WTC11 (cell line): ENCODE results near the gene CEP63. TPM values are rescaled to one million over a fixed set of nuclear protein-coding genes. Genes with fewer than 3 reads are reported as not detected.

ENCODE experiments used
- ATAC-seq: fragments of 200-7000 bp; cut with Tn5 transposase; 2 replicates; pipeline ENCODE4 v1.10.0; 2021; ENCODE audit warnings: mild to moderate bottlenecking, moderate library complexity
- CTCF ChIA-PET: fragments of 300-600 bp; sonication (Branson Sonifier 250); formaldehyde crosslinking; loops from one replicate; lab custom pipeline; 2021; ENCODE audit warnings: antibody characterized with exemption; lab: Charles Lee
- POLR2A ChIA-PET: fragments of 350-600 bp; sonication (Branson Sonifier 250); formaldehyde crosslinking; loops from one replicate; lab custom pipeline; 2021; ENCODE audit warnings: antibody characterized with exemption; lab: Charles Lee
- DNase-seq: peaks from one replicate; pipeline ENCODE4 v3.0.0; 2021; ENCODE audit warnings: low spot score
- H3K27ac Mint-ChIP-seq: 2 replicates; pipeline ENCODE4 v1.8.0; 2021; ENCODE audit warnings: mixed read lengths
- H3K27me3 Mint-ChIP-seq: 2 replicates; pipeline ENCODE4 v1.8.0; 2021; ENCODE audit warnings: low read depth, mild to moderate bottlenecking, moderate library complexity, mixed read lengths
- H3K36me3 Mint-ChIP-seq: 2 replicates; pipeline ENCODE4 v1.8.0; 2021; ENCODE audit warnings: mixed read lengths
- H3K4me1 Mint-ChIP-seq: 2 replicates; pipeline ENCODE4 v1.8.0; 2022; ENCODE audit warnings: mixed read lengths
- H3K4me3 Mint-ChIP-seq: 2 replicates; pipeline ENCODE4 v1.8.0; 2021; ENCODE audit warnings: mild to moderate bottlenecking, moderate library complexity, mixed read lengths
- H3K9me3 Mint-ChIP-seq: 2 replicates; pipeline ENCODE4 v1.8.0; 2021; ENCODE audit warnings: mixed read lengths
- ATF6 ChIP-seq: sonication (generic); formaldehyde crosslinking; IDR thresholded peaks from 2 replicates; pipeline ENCODE4 v1.8.1; 2023; ENCODE audit warnings: mild to moderate bottlenecking, missing genetic modification reagents
- E2F4 ChIP-seq: sonication (generic); formaldehyde crosslinking; IDR thresholded peaks from 2 replicates; pipeline ENCODE4 v1.8.1; 2022; ENCODE audit warnings: low read depth, mild to moderate bottlenecking, moderate library complexity, missing genetic modification reagents, borderline replicate concordance
- ERG ChIP-seq: fragments of 250-450 bp; sonication (Bioruptor Pico); IDR thresholded peaks from 2 replicates; pipeline ENCODE4 v1.8.0; 2021; ENCODE audit warnings: mild to moderate bottlenecking
- MXD4 ChIP-seq: fragments of 250-450 bp; sonication (Bioruptor Pico); IDR thresholded peaks from 2 replicates; pipeline ENCODE4 v1.8.0; 2021; ENCODE audit warnings: mild to moderate bottlenecking, moderate library complexity, borderline replicate concordance
- PREB ChIP-seq: sonication (generic); formaldehyde crosslinking; IDR thresholded peaks from 2 replicates; pipeline ENCODE4 v1.8.1; 2022; ENCODE audit warnings: mild to moderate bottlenecking, missing genetic modification reagents, moderate library complexity, borderline replicate concordance
- RELA ChIP-seq: sonication (generic); formaldehyde crosslinking; IDR thresholded peaks from 2 replicates; pipeline ENCODE4 v1.8.1; 2022; ENCODE audit warnings: missing genetic modification reagents, mild to moderate bottlenecking, borderline replicate concordance
- SMAD4 ChIP-seq: sonication (generic); formaldehyde crosslinking; IDR thresholded peaks from 2 replicates; pipeline ENCODE4 v1.8.0; 2022; ENCODE audit warnings: mild to moderate bottlenecking, missing genetic modification reagents
- STAT6 ChIP-seq: sonication (generic); formaldehyde crosslinking; conservative IDR thresholded peaks from 2 replicates; pipeline ENCODE4 v1.8.1; 2023; ENCODE audit warnings: mild to moderate bottlenecking, low read depth, missing genetic modification reagents, moderate library complexity
- TCF7 ChIP-seq: sonication (generic); formaldehyde crosslinking; IDR thresholded peaks from 2 replicates; pipeline ENCODE4 v1.8.0; 2022; ENCODE audit warnings: mild to moderate bottlenecking, low read depth, missing genetic modification reagents, moderate library complexity
- ZNF317 ChIP-seq: sonication (generic); formaldehyde crosslinking; IDR thresholded peaks from 2 replicates; pipeline ENCODE4 v1.8.1; 2023; ENCODE audit warnings: low read depth, mild to moderate bottlenecking, moderate library complexity, missing genetic modification reagents, borderline replicate concordance
- ZNF416 ChIP-seq: fragments of 250-450 bp; sonication (Bioruptor Pico); IDR thresholded peaks from 2 replicates; pipeline ENCODE4 v1.9.0; 2021; ENCODE audit warnings: mild to moderate bottlenecking, inconsistent platforms
- total RNA-seq: library from RNA; stranded (reverse); gene quantifications from 3 replicates; pipeline ENCODE4 v1.2.3, GENCODE V29; 2021
- TF ChIP-seq, protein P1 (sequence below): sonication (generic); formaldehyde crosslinking; IDR thresholded peaks from 2 replicates; pipeline ENCODE4 v1.8.1; 2022; ENCODE audit warnings: low read depth, missing genetic modification reagents, borderline replicate concordance
- TF ChIP-seq, protein P2 (sequence below): sonication (generic); formaldehyde crosslinking; IDR thresholded peaks from 2 replicates; pipeline ENCODE4 v1.8.1; 2022; ENCODE audit warnings: missing genetic modification reagents, borderline replicate concordance
- TF ChIP-seq, protein P3 (sequence below): sonication (generic); formaldehyde crosslinking; IDR thresholded peaks from 2 replicates; pipeline ENCODE4 v1.8.0; 2022; ENCODE audit warnings: mild to moderate bottlenecking, missing genetic modification reagents
- TF ChIP-seq, protein P4 (sequence below): sonication (generic); formaldehyde crosslinking; IDR thresholded peaks from 2 replicates; pipeline ENCODE4 v1.8.0; 2022; ENCODE audit warnings: mild to moderate bottlenecking, missing genetic modification reagents
- TF ChIP-seq, protein P5 (sequence below): sonication (generic); formaldehyde crosslinking; IDR thresholded peaks from 2 replicates; pipeline ENCODE4 v1.8.0; 2022; ENCODE audit warnings: missing genetic modification reagents

The CEP63 gene
- total RNA-seq, 1 experiment from 2014 or later: 28.0 TPM

DNA sequence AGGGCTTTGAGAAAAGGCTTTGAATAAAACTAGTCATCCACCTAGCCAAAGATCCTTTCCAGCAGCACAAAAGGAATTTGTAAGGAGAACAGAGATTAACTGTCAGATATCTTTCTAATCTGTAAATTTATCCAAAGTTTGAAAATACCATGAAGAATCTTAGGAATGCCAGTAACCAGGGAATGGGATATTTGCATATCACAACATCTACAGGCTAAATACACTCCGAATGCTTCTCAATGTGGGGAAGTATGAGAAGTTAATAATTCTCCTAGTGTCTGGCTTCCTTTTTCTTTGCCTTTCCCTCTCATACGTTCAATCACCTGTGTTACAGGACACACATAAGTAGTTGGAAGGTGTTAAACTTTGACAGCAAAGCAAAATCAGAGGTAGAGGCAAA is 7.9 kb upstream of the CEP63 start:
- ChIA-PET POLR2A (no interaction called here), CTCF (interaction anchor here (1.2 to 3.0 kb wide), 3 partner anchors 164 to 169 kb away, joined by 3 to 12 read pairs (median 5); no protein-coding TSS in a partner anchor)
- no peak overlapping the region for H3K27ac Mint-ChIP-seq
- H3K27me3 Mint-ChIP-seq: no peaks in the 10 kb centered on the region
- ATAC-seq: no peak
- TF ChIP-seq, protein P1, sequence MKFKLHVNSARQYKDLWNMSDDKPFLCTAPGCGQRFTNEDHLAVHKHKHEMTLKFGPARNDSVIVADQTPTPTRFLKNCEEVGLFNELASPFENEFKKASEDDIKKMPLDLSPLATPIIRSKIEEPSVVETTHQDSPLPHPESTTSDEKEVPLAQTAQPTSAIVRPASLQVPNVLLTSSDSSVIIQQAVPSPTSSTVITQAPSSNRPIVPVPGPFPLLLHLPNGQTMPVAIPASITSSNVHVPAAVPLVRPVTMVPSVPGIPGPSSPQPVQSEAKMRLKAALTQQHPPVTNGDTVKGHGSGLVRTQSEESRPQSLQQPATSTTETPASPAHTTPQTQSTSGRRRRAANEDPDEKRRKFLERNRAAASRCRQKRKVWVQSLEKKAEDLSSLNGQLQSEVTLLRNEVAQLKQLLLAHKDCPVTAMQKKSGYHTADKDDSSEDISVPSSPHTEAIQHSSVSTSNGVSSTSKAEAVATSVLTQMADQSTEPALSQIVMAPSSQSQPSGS (CRISPR knock-in tag): no peak
- no peak for TF ChIP-seq ZNF416 (CRISPR knock-in tag)
- TF ChIP-seq ZNF317 (CRISPR knock-in tag): no peak
- TF ChIP-seq SMAD4 (CRISPR knock-in tag): no peak
- TF ChIP-seq, protein P2, sequence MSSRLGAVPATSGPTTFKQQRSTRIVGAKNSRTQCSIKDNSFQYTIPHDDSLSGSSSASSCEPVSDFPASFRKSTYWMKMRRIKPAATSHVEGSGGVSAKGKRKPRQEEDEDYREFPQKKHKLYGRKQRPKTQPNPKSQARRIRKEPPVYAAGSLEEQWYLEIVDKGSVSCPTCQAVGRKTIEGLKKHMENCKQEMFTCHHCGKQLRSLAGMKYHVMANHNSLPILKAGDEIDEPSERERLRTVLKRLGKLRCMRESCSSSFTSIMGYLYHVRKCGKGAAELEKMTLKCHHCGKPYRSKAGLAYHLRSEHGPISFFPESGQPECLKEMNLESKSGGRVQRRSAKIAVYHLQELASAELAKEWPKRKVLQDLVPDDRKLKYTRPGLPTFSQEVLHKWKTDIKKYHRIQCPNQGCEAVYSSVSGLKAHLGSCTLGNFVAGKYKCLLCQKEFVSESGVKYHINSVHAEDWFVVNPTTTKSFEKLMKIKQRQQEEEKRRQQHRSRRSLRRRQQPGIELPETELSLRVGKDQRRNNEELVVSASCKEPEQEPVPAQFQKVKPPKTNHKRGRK (CRISPR knock-in tag): no peak
- no peak for TF ChIP-seq E2F4 (CRISPR knock-in tag)
- TF ChIP-seq ATF6 (CRISPR knock-in tag): no peak
- TF ChIP-seq ERG (CRISPR knock-in tag): no peak
- no peak for TF ChIP-seq RELA (CRISPR knock-in tag)
- no peak for TF ChIP-seq PREB (CRISPR knock-in tag)
- TF ChIP-seq MXD4 (CRISPR knock-in tag): no peak
- TF ChIP-seq TCF7 (CRISPR knock-in tag): no peak
- TF ChIP-seq, protein P3, sequence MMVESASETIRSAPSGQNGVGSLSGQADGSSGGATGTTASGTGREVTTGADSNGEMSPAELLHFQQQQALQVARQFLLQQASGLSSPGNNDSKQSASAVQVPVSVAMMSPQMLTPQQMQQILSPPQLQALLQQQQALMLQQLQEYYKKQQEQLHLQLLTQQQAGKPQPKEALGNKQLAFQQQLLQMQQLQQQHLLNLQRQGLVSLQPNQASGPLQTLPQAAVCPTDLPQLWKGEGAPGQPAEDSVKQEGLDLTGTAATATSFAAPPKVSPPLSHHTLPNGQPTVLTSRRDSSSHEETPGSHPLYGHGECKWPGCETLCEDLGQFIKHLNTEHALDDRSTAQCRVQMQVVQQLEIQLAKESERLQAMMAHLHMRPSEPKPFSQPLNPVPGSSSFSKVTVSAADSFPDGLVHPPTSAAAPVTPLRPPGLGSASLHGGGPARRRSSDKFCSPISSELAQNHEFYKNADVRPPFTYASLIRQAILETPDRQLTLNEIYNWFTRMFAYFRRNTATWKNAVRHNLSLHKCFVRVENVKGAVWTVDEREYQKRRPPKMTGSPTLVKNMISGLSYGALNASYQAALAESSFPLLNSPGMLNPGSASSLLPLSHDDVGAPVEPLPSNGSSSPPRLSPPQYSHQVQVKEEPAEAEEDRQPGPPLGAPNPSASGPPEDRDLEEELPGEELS (CRISPR knock-in tag): no peak
- TF ChIP-seq, protein P4, sequence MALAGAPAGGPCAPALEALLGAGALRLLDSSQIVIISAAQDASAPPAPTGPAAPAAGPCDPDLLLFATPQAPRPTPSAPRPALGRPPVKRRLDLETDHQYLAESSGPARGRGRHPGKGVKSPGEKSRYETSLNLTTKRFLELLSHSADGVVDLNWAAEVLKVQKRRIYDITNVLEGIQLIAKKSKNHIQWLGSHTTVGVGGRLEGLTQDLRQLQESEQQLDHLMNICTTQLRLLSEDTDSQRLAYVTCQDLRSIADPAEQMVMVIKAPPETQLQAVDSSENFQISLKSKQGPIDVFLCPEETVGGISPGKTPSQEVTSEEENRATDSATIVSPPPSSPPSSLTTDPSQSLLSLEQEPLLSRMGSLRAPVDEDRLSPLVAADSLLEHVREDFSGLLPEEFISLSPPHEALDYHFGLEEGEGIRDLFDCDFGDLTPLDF: no peak
- TF ChIP-seq STAT6: no peak
- TF ChIP-seq, protein P5, sequence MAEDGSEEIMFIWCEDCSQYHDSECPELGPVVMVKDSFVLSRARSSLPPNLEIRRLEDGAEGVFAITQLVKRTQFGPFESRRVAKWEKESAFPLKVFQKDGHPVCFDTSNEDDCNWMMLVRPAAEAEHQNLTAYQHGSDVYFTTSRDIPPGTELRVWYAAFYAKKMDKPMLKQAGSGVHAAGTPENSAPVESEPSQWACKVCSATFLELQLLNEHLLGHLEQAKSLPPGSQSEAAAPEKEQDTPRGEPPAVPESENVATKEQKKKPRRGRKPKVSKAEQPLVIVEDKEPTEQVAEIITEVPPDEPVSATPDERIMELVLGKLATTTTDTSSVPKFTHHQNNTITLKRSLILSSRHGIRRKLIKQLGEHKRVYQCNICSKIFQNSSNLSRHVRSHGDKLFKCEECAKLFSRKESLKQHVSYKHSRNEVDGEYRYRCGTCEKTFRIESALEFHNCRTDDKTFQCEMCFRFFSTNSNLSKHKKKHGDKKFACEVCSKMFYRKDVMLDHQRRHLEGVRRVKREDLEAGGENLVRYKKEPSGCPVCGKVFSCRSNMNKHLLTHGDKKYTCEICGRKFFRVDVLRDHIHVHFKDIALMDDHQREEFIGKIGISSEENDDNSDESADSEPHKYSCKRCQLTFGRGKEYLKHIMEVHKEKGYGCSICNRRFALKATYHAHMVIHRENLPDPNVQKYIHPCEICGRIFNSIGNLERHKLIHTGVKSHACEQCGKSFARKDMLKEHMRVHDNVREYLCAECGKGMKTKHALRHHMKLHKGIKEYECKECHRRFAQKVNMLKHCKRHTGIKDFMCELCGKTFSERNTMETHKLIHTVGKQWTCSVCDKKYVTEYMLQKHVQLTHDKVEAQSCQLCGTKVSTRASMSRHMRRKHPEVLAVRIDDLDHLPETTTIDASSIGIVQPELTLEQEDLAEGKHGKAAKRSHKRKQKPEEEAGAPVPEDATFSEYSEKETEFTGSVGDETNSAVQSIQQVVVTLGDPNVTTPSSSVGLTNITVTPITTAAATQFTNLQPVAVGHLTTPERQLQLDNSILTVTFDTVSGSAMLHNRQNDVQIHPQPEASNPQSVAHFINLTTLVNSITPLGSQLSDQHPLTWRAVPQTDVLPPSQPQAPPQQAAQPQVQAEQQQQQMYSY (CRISPR knock-in tag): no peak
- H3K4me3 Mint-ChIP-seq: no peak overlapping the region
- H3K4me1 Mint-ChIP-seq: 0 out of 2 replicates have a peak, but pooled peaks cover 3% of the 10 kb centered on the region
- H3K9me3 Mint-ChIP-seq: no peaks in the 10 kb centered on the region
- H3K36me3 Mint-ChIP-seq: peaks cover 40% of the 10 kb centered on the region
- DNase-seq: no peak
